Thyroid gland (tissue), 4 donors: ENCODE data around the gene RTN1. TPM values are rescaled to one million over a fixed set of nuclear protein-coding genes. Genes with fewer than 3 reads are reported as not detected.

ENCODE experiments used
- DNase-seq, 2 donors: peaks; one replicate each; pipeline ENCODE4 v3.0.0-alpha.2; 2019
- H3K27ac ChIP-seq, 3 donors: fragments of 200-600 bp; sonication (generic); 1 replicate in 2 of 3; 2 replicates in 1 of 3; pipeline ENCODE4 v1.5.1; 2016 to 2019; ENCODE audit warnings: mild to moderate bottlenecking in 1 of 3, moderate library complexity in 1 of 3
- H3K27me3 ChIP-seq: fragments of 200-600 bp; sonication (generic); one replicate; pipeline ENCODE4 v1.5.1; 2019
- H3K36me3 ChIP-seq, 2 donors: fragments of 200-600 bp; sonication (generic); one replicate each; pipeline ENCODE4 v1.5.1; 2016 to 2019
- H3K4me1 ChIP-seq, 2 donors: fragments of 200-600 bp; sonication (generic); one replicate each; pipeline ENCODE4 v1.5.1; 2017 to 2019
- H3K4me3 ChIP-seq, 3 donors: fragments of 200-600 bp; sonication (generic); replicated peaks in 1 of 3; 1 replicate in 2 of 3; 2 replicates in 1 of 3; pipeline ENCODE4 v1.5.1; 2016; ENCODE audit warnings: mild to moderate bottlenecking in 1 of 3
- H3K9me3 ChIP-seq: fragments of 200-600 bp; sonication (generic); one replicate; pipeline ENCODE4 v1.5.1; 2017
- CTCF ChIP-seq, 6 experiments: fragments of 200-600 bp in 3 of 6; fragments of 450-650 bp in 3 of 6; sonication (generic) in 3 of 6; IDR thresholded peaks; one replicate each; pipeline ENCODE4 v1.5.1; 2016 to 2019; ENCODE audit warnings: antibody characterized with exemption in 6 of 6, mild to moderate bottlenecking in 2 of 6, inconsistent platforms in 1 of 6, moderate library complexity in 1 of 6
- POLR2A ChIP-seq, 2 donors: fragments of 450-650 bp; IDR thresholded peaks; one replicate each; pipeline ENCODE4 v1.6.1; 2017; ENCODE audit warnings: antibody characterized with exemption in 2 of 2, mild to moderate bottlenecking in 2 of 2, moderate library complexity in 1 of 2
- WGBS, 2 donors: methylation state at CpG; one replicate each; pipeline ENCODE4 v1.1.5; 2017; 5-methylcytosine and 5-hydroxymethylcytosine counted together
- intact Hi-C: fragments of 100-400 bp; cut with DNase I; formaldehyde crosslinking; loops from one replicate; pipeline ENCODE4 v1.15.1; 2023
- total RNA-seq, 4 donors: library from RNA; depleted of rRNA; stranded (reverse); fragments of >200 nt; gene quantifications; one replicate each; pipeline ENCODE4 v1.2.3, GENCODE V29; 2016

Gene RTN1
- total RNA-seq, 4 donors from 2014 or later = 3.8 to 20.8 (median 9.6) TPM

DNA sequence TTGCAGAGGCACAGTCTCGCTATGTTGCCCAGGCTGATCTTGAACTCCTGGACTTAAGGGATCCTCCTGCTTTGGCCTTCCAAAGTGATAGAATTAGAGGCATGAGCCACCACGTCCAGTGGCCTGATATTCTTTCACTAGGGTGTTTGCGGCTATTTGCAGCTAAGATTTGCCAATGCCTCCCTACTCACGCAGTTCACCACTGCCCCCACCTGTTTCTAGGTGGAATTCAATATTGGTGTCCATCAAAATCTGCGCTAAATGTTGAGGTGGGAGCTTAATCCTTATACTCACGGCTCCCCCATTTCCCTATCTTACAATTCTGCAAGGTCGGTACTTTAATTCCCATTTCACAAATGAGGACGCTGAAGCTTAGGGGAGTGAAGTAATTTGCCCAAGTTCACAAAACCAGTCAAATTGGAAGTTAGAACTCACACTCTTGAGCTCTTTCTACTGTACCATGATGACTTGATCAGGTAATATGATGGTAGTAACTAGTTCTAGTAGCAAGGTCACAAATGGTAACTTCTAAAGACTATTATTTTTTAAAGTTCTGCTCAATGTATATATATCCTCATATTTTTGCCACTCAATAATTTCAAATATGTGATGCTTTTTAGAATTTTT, 27.3 kb upstream of the RTN1 start:
- intact Hi-C loops = no loop called here
- Histone ChIP-seq H3K27ac (no peak overlapping the region), H3K27me3 (no peaks in the 10 kb centered on the region), H3K4me1 (no peaks in the 10 kb centered on the region), H3K4me3 (no peak overlapping the region), H3K36me3 (no peaks in the 10 kb centered on the region), H3K9me3 (no peaks in the 10 kb centered on the region)
- WGBS, 2 donors = 30 to 37% methylated on average over 8 of the region's 8 CpGs
- TF ChIP-seq CTCF (IDR thresholded peaks at IDR 0.05) = peak; percentile 9 to 63 (median 40)
- no peak for TF ChIP-seq POLR2A (IDR thresholded peaks at IDR 0.05)
- DNase-seq = peak; percentile 40 to 42

DNA sequence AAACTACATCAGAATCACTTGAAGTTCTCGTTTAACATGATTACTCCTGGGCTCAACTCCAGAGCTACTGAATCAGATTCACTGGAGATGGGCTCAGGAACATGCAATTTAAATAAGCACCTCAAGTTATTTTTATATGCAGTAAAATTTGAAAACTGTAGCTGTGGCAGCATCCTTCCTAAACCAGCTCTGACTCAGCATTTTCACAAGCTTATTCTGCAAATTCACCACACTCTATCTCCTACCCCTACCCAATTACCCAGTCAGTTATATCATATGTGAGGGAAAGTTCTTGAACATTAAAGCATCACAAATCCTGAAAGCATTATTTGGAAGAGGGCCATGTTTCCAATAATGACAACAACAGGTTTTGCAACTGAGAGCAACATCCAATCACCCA, 25.1 kb upstream of the RTN1 start:
- DNase-seq = no peak
- no peaks in the 10 kb centered on the region for H3K36me3 ChIP-seq
- TF ChIP-seq POLR2A (IDR thresholded peaks at IDR 0.05) (no peak), CTCF (IDR thresholded peaks at IDR 0.05) (no peak)
- no peaks in the 10 kb centered on the region for H3K27me3 ChIP-seq
- H3K9me3 ChIP-seq = no peaks in the 10 kb centered on the region
- no peak overlapping the region for H3K4me3 ChIP-seq
- intact Hi-C loops = no loop called here
- no peak overlapping the region for H3K27ac ChIP-seq
- WGBS, 2 donors = 21 to 22% methylated on average over 1 of the region's 1 CpG
- H3K4me1 ChIP-seq = no peaks in the 10 kb centered on the region

DNA sequence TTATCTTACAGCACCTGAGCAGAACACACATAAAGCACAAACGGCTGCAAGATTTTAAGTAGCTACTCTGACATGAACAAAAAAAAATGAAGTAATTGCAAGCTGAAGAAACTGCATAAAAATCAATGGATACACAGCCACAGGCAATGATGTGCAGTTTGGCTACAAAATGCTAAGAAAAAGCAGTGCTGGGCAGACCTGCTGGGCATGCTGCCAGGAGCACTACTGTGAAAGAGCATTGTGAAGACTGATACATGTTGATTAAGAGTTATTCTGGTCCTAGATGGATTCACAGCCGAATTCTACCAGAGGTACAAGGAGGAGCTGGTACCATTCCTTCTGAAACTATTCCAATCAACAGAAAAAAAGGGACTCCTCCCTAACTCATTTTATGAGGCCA, 20.1 kb upstream of the RTN1 start:
- no peak overlapping the region for H3K4me3 ChIP-seq
- no peak overlapping the region for H3K27ac ChIP-seq
- no peaks in the 10 kb centered on the region for H3K27me3 ChIP-seq
- no peak for TF ChIP-seq POLR2A (IDR thresholded peaks at IDR 0.05)
- no peak for TF ChIP-seq CTCF (IDR thresholded peaks at IDR 0.05)
- H3K9me3 ChIP-seq = no peaks in the 10 kb centered on the region
- intact Hi-C loops = no loop called here
- H3K4me1 ChIP-seq = no peaks in the 10 kb centered on the region
- no peaks in the 10 kb centered on the region for H3K36me3 ChIP-seq
- peak in 1 of 2 donors; percentile 3 for DNase-seq
- 64 to 71% methylated on average over 2 of the region's 2 CpGs for WGBS, 2 donors

DNA sequence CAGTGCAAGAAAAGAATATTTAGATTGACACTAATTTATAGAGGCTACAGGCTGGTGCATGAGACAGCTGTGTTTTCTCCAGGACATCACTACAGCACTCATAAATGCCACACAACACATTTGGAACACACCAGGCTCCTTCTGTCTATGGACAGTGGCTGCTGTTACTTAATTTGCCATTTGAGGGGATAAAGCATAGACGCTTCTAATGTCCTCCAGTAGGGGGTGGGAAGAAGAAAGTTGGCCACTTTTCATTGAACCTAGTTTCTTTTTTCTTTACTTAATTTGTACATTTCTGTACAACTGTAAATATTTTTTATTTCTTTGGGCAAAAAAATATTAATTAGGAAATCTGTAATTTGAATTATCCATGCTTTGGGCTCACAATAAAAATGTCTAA, 12.4 kb upstream of the RTN1 start:
- H3K4me1 ChIP-seq = no peaks in the 10 kb centered on the region
- 33 to 35% methylated on average over 1 of the region's 1 CpG for WGBS, 2 donors
- intact Hi-C loops = no loop called here
- no peak for DNase-seq
- H3K27me3 ChIP-seq = no peaks in the 10 kb centered on the region
- TF ChIP-seq POLR2A (IDR thresholded peaks at IDR 0.05) (no peak), CTCF (IDR thresholded peaks at IDR 0.05) (peak in 1 of 6 experiments; percentile 25)
- no peak overlapping the region for H3K4me3 ChIP-seq
- no peaks in the 10 kb centered on the region for H3K9me3 ChIP-seq
- no peak overlapping the region for H3K27ac ChIP-seq
- no peaks in the 10 kb centered on the region for H3K36me3 ChIP-seq

- intact Hi-C loops = no loop called here
- Histone ChIP-seq H3K9me3 (no peaks in the 10 kb centered on the region), H3K4me1 (peaks cover 10 to 15% of the 10 kb centered on the region in 2 donors), H3K4me3 (peak overlapping the region in 2 of 3 donors; percentile 40 to 56), H3K36me3 (no peaks in the 10 kb centered on the region), H3K27ac (peak overlapping the region in 1 of 3 donors; percentile 23), H3K27me3 (no peaks in the 10 kb centered on the region)
- DNase-seq = no peak
- 5 to 10% methylated on average over 4 of the region's 4 CpGs for WGBS, 2 donors
- TF ChIP-seq CTCF (IDR thresholded peaks at IDR 0.05) (no peak), POLR2A (IDR thresholded peaks at IDR 0.05) (no peak)
These were observed 555 bp upstream of the RTN1 start for GRCh38 chr14:59871166-59871495.
